GM04504 (cell line): ENCODE data around the gene ARMC7.
"Not testable (repeated sequence)": the region's sequence is repeated elsewhere in the genome, so short reads cannot be mapped to it uniquely, and the experiment has no call there.

Experiments
- DNase-seq: peaks from one replicate; pipeline ENCODE4 v3.0.0-alpha.2; 2012; ENCODE audit warnings: low read depth

ARMC7 gene

GRCh38 chr17:75154195-75155106 lies 44.7 kb downstream of the ARMC7 start, which contains the start of gene JPT1:
Gene JPT1 (minus strand): TSS chr17:75154512. CDS start chr17:75154397, 115 bp downstream.
- DNase-seq, result peak; percentile 97

GRCh38 chr17:75155191-75155601 lies 45.4 kb downstream of the ARMC7 start:
- DNase-seq, result no peak

GRCh38 chr17:75158480-75158879 lies 48.7 kb downstream of the ARMC7 start:
- not testable (repeated sequence) for DNase-seq

- DNase-seq, result no peak
Measured at GRCh38 chr17:75159196-75160031, 49.6 kb downstream of the ARMC7 start.

GRCh38 chr17:75160211-75160610 lies 50.4 kb downstream of the ARMC7 start:
- no peak for DNase-seq

GRCh38 chr17:75163074-75163473 lies 53.3 kb downstream of the ARMC7 start:
- no peak for DNase-seq

GRCh38 chr17:75164606-75165005 lies 54.8 kb downstream of the ARMC7 start:
- not testable (repeated sequence) for DNase-seq

- DNase-seq, result no peak
Measured at GRCh38 chr17:75168998-75169397, 59.2 kb downstream of the ARMC7 start.

- DNase-seq, result no peak
Measured at GRCh38 chr17:75173526-75173925, 63.8 kb downstream of the ARMC7 start.

GRCh38 chr17:75174996-75175395 lies 65.2 kb downstream of the ARMC7 start:
- no peak for DNase-seq

GRCh38 chr17:75176625-75177024 lies 66.9 kb downstream of the ARMC7 start:
- DNase-seq, result no peak

GRCh38 chr17:75178453-75178852 lies 68.7 kb downstream of the ARMC7 start:
- no peak for DNase-seq
